NCI-H1694 treated with DMSO at 0.1 percent for 48 hours (cell line): ENCODE data around the gene GPR37L1.

Source experiments
- DNase-seq: peaks from one replicate; lab custom pipeline; 2025; lab: John Stamatoyannopoulos, UW

The GPR37L1 gene, protein sequence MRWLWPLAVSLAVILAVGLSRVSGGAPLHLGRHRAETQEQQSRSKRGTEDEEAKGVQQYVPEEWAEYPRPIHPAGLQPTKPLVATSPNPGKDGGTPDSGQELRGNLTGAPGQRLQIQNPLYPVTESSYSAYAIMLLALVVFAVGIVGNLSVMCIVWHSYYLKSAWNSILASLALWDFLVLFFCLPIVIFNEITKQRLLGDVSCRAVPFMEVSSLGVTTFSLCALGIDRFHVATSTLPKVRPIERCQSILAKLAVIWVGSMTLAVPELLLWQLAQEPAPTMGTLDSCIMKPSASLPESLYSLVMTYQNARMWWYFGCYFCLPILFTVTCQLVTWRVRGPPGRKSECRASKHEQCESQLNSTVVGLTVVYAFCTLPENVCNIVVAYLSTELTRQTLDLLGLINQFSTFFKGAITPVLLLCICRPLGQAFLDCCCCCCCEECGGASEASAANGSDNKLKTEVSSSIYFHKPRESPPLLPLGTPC

DNA sequence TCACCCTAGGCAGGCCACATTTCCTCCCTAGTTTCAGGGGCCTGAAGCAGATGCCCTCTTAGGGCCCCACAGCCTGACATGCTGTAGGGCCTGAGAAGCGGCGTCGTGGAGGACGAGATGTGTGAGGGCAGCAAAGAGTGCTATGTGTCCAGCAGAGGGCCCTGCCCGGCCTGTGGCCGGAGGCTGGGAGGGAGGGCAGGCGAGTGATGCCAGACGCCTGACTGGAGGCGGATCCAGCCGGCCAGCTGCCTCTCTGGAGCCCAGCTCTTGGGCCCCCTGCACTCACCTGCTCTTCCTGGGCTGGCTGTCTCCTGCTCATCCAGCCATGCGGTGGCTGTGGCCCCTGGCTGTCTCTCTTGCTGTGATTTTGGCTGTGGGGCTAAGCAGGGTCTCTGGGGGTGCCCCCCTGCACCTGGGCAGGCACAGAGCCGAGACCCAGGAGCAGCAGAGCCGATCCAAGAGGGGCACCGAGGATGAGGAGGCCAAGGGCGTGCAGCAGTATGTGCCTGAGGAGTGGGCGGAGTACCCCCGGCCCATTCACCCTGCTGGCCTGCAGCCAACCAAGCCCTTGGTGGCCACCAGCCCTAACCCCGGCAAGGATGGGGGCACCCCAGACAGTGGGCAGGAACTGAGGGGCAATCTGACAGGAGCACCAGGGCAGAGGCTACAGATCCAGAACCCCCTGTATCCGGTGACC lies at the start of gene GPR37L1:
Gene GPR37L1 (plus strand): TSS at position 279 of the 697 bp plus-strand sequence. CDS start 47 bp downstream, at position 326.
- no peak for DNase-seq

DNA sequence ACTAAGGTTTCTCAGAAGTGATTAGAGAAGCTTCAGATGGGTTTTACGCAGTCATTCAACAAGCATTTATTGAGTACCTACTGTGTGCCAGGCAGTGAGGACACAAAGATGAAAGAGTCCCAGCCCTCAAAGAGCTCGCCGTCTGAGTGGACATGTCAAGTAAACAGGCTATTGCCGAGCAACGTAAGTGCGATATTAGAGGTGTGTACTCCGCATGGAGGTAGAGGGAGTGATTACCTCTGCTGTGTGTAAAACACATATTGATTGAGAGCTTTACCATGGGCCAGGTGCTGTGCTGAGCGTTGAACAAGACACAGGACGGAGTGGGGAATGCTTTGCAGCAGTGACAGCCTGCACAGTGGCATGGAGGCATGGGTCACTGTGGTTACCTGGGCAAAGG lies 49.5 kb upstream of the GPR37L1 start:
- no peak for DNase-seq

DNA sequence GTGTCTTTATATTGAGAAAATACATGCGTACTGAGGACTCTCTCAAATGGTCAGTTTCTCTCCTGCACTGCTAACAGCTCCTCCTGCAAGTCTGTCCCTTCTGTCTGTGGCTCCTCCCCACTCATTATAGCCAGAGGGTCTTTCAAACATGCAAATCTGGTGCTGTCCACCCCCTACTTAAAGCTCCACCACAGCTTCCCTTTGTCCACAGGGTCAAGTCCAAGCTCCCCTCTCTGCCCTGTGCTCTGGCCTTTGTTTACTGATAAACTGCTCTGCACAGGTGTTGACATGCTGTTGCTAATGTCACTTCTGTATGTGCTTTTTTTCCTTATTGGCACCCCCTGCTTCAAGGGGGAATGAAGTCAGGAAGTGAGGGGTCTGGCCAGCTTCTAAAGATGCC lies 47.7 kb upstream of the GPR37L1 start:
- DNase-seq = no peak

DNA sequence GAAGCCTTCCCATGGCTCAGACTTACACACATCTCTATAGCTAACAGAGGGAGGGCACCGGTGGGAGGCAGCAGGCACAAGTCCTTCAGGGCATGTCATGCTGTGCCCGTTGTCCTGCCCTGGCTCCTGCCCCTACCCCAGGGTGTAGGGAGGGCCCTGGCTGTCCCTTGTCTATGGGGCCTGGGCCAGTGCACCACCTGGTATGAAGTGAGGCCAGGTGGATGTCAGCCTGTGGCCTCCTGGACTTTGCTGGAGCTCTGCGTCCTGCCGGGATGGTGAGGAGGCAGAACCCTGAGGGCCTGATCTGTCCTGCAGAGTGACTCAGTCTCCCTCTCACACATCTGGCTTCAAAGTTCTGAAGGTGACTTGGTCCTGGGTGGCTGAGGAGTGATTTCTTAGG lies 47.3 kb upstream of the GPR37L1 start:
- DNase-seq = no peak

DNA sequence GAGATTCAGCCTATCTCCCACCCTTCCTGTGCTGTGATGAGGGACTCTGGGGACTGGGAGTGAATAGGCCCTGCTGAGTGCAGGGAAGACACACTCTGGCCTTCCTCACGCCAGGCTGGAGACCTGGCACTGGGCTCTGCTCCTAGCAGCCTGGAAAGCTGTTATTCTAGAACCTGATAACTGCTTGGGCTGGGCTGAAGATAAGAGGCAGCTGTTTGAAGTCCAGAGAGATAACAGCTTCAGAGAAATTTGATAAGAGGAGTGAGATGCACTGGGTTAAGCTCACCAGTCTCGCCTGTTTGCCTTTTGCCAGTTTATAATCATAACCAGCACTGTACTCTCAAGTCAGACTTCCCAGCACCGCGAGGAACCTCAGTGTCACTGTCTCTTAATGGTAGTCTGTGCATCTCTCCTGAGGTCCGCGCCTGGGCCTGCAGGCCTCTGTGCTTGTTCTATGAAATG lies 46.6 kb upstream of the GPR37L1 start:
- no peak for DNase-seq

DNA sequence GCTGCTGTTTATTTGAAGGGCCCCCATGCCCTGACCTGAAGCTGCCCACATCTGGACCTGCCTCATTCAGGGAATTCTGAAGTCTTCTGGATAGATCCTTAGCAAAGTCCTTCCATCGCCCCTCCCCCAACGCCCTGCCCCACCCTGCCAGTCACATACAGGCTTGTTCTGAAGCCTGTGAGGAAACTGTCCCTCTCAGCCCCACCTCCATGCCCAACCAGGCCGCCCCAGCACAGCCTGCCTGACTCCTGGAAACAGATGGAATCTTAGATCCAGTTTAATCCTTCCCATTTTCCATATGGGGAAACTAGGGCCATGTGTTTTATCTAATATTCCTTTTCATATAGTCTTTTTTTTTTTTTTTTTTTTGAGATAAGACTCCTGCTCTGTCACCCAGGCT lies 44.5 kb upstream of the GPR37L1 start:
- DNase-seq = no peak

DNA sequence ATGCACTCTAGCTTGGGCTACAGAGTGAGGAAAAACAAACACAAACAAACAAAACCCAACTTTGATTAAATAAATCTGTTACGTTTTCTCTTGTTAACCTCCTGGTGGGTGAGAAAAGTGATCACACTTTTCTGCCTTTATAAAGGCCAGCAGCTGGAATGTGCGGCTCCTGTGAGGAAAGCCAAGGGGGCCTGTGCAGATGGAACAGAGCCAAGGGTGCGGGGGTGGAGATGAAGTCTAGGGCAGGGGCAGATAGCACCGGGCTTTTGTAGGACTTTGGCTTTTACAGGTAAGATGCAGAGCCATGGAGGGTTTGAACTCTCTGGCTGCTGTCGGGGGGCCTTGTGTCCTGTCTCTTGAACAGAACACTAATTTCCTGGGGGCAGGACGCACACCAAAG lies 40.7 kb upstream of the GPR37L1 start:
- no peak for DNase-seq

DNA sequence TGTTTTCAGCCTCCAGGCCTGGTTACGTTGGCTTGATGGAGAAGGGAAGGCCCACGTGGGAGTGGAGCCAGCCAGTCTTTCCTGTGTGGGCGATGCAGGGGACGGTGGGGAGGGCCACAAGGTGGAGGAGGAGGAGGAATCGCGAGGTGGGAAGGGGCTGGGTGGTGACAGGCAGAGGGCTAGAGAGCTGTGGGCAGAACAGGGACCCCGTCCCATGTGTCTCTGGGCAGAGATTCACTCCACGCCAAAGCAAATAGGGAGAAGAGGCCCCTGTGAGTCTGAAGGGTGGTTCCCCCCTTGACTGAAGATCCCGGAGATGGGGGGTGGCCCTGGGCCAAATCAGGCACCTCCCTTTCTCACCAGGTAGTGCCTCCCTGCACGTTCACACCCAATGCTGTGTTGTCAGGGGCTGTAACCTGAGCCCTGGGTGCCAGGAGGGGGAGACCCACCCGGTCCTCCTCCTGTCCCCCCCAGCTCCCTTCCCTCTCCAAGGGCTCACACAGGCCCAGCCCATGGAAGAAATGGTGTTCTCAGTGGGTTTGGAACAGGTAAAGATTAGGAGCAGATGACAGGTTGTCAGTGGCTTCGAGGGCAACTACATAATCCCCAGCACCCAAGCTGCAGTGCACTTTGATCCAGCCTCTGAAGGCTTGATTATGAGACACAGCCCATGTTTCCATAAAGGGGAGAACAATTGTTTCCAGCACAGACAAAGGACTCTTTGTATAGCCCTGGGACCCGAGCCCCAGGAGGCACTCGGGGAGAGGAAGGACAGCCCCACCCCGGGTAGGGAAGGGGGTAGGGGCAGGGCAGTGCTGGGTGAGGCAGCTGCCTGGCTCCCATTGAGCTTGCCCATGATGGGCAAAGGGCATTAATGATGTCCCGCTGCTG lies 37.7 kb upstream of the GPR37L1 start:
- DNase-seq = no peak

DNA sequence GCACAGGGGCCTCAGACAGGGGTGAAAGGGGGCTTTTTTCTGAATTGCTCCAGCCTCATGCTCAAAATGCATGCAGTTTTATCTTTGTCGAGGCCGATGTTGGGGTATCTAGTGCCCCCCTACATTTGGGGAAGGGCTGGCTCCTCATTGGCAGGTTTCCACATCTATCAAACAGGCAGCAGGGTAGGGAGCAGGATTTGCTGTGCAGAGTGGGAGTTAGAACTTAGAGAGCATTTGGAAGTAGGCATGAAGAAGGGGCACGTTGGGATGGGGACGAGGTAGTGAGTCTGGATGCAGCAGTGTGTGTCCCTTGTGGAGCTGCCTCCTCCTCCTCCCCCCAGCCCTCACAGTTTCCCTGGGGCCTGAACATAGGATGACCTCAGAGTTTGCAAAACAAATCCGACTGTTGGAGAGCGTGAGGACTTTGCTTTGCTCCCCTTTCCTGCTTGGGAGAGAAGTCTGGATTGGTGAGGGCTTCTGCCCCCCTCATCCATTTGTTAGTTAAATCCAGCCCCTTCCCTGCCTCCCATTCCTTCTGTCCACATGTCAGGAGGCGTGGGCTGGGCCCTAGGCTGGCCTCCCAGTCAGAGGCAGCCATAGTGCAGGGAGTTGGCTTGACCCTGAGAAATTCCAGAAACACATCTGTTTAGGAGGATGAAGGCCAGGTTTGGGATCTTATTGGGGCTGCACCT lies 36.9 kb upstream of the GPR37L1 start:
- no peak for DNase-seq

DNA sequence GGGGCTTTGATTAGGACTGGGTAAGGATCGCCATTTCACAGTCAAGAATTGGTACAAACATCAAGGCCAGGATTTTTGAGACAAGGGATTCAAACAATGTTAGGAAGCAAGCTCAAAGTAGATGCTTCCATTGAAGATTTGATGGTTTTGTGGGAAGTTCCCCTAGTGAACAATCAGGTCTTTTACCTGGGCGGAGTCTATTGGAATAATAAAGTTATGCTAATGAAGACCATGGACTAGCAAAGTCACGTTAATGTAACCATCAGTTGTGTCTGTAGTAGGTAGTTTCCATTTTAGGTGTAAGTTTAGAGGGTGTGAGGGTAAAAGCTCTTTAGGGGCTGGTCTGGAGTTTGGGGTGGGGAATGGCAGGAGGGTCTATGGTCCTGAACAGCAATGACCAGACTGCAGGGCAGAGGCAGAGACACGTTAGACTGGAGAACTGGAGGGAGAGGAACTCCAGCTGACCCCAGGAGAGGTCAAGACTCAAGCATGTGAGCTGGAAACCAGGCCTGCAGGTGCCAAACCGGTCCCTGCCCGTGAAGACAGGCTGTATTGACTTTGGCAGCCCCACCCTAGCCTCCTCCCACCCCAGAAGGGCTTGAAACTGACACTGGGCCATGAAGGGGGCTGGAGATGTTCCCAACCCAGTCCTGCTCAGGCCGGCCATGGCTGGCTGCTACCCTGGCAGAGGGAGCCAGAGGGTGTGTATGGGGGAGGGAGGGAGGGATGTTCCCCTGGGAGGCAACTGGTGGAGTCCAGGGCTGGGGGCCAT lies 36.0 kb upstream of the GPR37L1 start:
- no peak for DNase-seq

DNA sequence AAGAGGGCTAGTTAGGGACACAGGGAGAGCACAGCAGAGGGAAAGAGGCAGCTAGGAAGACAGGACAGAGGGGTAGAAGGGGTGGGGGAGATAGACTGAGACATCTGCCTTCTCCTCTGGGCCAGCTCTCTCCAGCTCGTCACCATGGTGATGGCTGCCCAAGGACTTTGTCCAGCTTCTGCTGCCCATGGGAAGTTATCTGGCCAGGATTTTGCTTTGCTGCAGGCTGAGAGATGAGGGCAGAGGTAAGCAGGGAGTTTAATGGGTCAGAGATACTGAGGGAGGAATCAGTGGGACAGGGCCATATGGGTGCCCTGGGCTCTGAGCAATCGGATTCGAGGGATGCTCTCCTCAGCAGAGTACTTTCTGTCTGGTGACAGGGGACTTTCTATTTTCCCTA lies 34.5 kb upstream of the GPR37L1 start:
- DNase-seq = no peak

DNA sequence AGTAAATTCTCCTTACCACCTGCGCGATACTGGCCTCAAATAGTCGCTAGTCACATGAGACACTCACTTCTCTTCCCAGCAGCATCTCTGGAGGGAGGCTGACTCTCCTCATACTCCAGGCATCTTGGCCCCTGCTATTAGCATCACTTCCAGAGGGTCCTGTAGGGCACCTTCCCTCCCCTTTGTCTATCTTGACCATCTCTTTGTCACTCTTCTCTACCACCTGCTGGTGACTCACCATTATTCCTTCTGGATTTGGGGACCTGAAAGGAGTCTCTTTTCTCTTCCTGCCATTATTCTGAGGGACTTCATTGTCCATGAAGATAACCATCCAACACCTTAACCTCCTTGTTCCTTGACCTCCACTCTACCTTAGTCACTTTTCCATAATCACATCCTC lies 31.7 kb upstream of the GPR37L1 start:
- DNase-seq = no peak

DNA sequence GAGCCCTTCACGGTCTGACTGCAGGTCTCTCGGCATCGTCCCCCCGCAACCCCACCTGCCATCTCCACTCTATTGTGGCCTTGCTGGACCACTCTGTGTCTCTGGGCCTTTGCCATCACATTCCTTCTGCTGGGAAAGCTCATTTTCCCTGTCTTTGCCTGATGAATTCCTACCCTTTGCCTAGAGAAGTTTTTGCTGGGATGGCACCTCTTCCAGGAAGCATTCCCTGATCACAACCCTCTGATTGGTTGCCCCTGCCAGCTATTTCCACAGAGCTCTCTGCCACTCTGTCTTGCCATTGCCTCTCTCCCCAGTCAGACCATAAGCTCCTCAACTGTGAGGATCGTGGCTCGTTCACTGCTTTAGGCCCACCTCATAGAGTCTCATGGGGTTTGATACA lies 28.9 kb upstream of the GPR37L1 start:
- no peak for DNase-seq

DNA sequence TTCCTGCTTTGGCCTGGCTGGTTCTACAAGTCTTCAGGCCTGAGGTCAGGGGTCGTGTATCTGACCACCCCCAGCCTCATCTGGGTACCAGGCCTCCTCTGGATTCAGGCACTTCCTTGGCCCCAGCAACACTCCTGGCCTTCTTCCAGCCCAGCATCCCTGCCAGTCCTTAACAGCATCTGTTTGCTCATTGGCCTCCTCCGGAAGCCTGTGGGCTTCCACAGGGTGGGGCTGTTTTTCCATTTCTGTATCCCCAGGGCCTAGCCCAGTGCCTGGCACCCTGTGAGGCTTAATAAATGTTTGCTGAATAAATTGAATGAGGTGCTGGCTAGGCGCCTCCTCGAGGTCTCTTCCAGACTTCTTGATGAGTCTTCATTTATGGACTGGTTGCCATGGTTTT lies 21.5 kb upstream of the GPR37L1 start:
- peak; percentile 66 for DNase-seq

DNA sequence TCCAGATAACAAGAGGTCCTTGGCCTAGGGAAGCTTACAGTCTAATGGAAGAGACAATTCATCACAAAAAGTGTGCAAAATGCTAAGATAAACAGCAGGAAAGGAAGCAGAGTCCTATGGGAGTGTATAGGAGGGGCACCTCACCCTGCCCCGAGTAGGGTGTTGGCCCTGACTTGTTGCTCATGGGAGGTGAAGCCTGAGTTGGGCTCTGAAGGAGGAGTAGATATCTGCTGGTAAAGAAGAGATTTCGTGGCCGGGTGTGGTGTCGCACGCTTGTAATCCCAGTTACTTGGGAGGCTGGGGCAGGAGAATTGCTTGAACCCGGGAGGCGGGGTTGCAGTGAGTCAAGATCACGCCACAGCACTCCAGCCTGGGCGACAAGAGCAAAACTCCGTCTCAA lies 18.6 kb upstream of the GPR37L1 start:
- DNase-seq = no peak

DNA sequence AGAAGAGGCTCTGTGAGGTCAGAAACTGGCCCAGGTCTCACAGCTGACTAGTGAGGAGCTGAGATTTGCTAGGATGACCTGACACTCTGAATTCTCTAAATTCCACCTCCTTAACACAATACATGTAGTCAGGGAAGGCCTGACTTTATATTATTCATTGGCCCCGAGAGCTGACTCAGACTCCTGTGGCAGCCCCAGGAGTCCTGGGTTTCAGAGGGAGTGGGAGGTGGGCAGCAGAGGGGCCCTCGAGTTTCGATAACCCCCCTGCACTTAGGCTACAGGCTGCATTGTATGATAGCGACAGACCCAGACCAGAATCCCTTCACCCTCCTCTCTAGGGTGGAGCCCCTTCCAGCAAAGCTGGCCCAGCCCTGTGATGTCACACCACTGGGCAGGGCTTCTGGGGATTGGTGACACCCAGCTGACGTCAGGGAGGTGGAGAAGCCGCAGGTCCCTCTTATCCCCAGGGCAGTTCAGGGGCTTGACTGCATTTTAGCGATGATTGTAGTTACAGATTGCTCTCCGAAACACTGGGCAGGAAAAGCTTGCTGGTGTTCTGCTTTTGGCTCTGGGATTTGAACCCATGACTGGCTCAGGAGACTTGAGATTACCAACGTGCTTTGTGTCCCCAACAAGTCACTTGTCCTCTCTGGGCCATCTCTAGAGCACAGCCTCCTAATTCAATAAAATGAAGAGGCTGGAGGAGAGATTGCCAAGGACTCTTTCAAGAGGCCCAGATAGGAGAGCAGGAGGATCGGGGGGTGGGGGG lies 17.0 kb upstream of the GPR37L1 start:
- no peak for DNase-seq

DNA sequence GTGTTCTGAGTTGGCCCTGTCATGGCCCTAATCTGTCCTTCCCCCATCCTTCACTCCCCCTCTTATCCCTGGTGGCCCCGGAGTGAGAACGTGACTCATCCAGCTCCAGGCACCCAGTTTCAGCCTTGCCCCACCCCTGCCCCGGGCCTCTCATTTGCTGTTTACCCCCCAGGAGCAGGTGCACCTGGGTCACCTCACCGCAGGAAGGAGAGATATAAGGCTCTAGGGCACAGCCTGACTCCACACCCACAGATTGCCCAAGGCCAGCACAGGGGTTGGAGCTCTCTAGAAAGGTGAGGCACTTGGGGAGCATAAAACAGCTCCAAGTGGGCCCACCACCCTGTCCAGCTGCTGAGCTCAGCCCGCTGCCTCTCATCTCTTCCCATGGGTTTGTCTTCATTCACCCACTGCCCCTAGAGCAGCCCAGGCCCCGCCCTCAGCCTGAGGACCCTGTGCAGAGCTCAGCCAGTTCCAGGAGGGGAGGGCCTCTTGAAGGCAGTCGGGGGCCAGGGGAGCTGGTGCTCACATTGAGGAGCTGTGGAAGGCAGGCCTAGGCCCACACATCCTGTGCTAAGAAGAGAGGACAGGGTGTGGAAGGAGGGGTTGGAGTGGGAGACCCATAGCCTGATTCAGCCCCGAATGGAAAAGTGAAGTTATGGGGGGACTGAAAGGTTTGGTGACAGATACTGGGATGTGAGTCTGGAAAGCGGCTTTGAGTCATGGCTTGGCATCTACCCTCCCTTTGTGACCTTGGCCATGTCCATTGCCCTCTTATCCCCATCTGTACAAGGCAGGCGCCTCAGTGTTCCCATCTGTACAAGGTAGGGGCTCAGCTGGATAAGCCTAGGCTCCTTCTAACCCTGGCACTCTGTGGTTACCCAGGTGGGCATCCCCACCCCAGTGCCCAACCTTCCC lies 16.1 kb upstream of the GPR37L1 start:
- no peak for DNase-seq

DNA sequence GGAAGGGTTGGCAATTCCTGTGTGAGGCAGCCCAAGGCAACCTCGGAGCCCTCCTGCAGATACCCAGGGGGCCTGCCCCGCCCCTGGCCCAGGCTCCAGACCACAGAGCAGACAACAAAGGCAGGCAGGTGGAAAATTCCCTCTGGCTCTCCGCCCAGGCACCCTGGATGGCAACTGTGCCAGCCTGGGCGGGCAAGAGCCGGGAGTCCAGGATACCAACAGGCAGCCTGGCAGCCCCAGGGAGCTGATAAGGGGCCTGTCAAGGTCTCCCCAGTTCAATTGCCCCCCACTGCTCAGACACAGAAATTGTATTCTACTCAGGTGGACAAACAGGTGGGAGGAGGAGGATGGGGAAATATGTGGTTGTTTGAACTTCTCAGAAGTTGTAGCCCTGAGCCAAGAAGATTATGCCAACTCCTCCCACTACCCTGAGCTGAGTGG lies 15.4 kb upstream of the GPR37L1 start:
- peak; percentile 74 for DNase-seq
